ENCODE measurements around the gene PSAPL1.

PSAPL1 gene

DNA sequence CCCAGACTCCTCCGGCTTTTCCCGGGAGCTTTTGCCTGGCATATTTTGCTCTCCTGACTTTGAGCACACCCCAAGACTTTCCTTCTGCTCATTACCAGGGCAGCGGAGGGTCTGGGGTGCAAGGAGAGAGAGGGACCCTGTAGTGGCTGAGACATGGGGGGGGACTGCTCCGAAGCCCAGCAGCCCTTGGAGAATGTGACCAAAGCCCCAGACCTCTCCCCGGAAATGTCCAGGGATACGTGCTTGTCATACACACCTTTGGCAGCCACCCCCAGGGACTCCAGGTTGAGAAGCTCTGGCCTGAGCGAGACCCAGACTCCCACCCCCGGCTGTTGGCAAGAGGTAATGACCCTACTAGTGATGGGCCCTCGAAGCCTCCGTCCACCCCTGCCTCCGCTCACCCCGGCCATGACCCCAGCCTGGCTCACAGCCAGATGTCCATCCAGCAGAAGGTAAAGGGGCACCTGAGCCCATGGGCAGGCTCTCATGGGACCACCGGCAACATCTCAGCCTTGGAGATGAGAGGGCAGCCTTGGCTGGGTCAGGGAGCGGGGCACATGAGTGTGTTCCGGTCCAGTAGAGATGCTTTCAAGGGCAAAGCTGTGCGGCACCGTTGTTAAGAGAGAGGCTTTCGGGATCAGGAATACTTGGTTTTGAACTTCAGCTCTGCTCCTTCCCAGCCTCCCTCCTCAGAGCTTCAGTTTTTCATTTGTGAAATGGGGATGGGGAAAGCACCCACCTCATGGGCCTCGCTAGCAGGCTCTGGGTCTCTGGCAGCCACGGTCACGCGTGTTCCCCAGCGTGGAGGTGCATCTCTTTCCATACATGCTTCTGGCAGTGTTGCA lies 2.0 kb downstream of the PSAPL1 start:
- in situ Hi-C loops (cut with MboI; ENCODE audit: low sequenced_read_pairs) = no loop called here

DNA sequence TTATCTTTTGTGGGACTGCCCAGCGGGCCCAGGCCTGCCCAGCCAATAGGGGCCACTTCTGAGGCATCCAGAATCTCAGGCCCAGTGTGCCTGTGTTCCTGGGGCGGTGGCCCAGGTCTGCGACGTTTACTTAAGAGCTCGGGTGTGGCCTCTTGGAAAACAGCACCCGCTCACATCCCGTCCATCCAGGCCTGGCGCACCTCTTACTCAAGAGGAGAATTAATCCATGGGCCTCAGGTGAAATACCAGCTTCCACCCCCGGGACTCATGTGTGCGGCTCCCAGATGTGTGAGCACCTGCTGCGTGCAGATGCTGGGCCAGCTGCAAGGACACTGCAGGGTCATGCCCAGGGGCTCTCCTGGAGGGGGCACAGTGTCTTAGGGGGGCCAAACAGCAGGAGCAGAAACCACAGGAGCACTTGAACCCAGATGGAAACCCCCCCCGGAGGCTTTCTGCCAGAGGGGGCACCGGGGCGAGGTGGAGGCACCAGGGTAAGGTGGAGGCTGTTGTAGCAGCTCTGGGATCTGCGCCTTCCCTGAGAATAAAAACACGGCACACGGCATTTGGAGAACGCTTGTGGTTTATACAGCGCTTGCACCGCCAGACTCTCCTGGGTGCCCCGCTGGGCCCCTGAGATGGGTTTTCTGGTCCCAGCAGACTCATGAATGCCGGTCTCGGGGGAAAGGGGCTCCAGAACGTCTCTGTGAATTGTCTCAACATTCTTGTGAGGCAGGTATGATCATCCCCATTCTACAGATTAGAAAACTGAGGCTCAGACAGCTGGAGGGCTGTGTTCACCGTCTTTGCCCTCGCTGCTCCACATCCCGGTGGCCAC lies 2.8 kb downstream of the PSAPL1 start:
- in situ Hi-C loops (cut with MboI; ENCODE audit: low sequenced_read_pairs) = no loop called here

DNA sequence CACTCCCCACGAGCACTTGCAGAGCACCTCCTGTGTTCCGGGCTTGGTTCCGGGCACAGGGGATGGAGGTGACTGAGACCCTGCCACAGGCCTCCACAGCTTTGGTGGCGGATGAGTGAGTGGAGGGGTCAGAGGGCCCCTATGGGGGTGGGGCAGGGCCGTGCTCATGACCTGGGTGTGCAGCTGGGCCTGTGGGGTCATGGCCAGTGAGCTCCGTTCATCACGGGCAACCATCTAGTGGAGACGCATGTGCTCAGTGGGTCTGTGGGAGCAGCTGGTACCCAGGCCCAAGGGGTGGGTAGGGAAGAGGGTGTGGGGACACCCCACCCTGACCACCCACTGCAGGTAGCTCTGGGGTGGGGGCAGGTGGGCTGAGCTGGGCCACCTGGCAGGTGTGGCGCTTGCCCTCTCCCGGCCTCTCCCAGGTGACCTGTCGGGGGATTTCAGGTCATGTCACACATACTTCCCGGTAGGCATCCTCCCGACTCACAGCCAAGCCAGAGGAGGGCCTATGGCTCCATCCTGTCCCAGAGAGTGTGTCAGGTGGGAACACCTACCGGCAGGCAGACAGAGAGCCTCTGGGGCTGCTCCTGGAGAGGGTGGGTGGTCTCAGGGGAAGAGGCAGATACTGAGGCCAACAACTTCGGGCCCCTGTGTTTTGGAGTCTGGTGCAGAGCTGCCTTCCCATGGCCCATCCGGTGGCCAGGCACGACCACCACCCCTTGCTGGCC lies 3.6 kb downstream of the PSAPL1 start:
- in situ Hi-C loops (cut with MboI; ENCODE audit: low sequenced_read_pairs) = no loop called here

DNA sequence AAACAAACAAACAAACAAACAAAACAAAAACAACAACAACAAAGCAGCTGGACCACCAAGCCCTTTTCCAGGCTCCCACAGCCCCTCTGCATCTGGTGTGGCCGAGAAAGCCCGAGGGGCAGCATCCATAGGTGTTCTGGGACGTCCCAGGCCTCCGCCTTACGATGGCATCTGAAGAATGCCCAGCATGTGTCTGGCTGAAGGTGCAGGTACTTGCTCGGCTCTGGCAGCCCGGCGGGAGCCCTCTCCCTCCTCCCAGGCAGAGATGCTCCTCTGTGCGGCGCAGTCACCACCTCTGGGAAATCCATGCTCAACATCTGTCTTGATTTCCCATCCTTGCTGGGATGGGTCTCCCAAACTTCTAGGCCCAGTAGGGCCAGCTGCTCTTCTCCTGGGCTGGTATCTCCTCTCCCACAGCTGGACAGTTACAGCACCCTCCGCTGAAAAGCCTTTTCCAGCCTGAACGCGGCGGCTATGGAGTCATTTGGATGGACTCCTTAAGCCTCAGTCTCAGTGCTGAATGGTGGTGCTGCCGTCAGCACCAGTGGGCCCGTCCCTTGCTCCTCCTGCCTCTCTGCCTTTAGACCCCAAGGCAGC lies 4.3 kb downstream of the PSAPL1 start:
- in situ Hi-C loops (cut with MboI; ENCODE audit: low sequenced_read_pairs) = no loop called here

DNA sequence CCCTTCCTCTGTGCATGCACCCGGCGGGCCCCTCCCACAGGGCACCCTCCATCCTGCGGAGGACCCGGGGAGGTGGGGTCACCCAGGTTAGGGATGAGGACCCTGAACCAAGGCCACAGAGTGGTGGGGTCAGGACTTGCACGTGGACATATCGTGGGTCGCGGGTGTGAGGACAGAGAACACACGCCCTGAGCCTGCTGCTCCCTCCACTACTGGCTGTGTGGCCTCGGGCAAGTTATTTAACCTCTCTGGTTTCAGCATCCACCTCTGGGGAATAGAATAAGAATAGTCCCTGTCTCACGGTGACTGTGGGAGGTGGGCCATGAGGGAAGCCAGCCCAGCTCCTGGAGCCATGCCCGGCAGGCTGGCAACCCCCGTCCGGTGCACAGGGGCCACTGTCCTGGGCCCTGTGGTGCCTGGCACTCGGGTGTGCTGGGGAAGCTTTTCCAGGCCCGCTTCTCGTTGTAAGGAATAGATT lies 5.1 kb downstream of the PSAPL1 start:
- in situ Hi-C loops (cut with MboI; ENCODE audit: low sequenced_read_pairs) = no loop called here

DNA sequence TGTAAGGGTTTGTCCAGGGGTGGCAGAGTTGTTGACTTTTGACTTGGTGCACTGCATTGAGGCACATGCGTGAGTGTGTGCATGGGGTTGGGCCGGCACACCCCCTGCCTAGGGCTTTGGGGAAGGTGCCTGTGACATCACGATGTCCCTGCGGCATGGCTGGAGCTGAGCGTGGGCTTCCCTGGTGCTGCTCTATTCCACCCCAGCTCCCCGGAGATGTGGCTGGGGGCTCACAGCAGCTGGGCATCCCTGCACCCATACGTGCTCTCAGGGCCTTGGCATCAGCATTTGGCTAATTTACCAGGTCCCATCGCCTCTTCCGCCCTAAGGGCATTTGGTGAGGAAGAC lies 5.7 kb downstream of the PSAPL1 start:
- in situ Hi-C loops (cut with MboI; ENCODE audit: low sequenced_read_pairs) = no loop called here

DNA sequence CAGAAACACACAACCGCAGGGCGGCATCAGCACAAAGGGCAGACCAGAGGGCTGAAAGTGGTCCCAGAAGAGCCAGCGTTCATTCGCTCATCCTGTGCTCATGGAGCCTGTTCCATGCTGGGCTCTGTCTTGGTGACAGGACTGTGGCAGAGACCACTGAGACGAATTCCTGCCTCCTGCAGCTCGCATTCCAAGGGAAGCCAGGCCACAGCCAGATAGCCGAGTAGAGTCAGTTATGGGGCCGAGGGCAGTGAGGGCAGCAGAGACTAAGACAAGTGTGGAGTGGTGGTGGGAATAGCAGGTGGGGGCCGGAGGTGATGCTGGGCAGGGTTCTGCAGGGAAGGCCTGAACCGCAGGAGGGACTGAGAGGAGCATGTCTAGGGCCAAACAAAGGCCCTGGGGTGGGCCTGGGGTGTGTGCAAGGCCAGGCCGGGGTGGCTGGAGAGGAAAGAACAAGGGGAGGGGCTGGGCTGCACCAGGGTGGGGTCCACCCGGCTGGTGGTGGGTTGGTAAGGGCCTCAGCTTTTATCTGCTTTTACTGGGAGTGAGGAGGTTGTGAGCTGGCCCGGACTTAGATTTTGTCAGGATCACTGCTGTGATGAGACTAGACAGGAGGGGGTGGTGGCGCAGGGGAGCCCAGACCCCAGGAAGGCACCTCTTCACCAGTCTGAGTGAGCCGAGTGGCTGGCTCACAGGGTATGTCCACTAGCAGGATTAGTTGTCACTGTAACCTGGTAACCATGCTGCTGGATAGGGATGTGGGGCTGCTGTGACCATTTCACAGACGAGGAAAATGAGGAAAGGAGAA lies 6.3 kb downstream of the PSAPL1 start:
- in situ Hi-C loops (cut with MboI; ENCODE audit: low sequenced_read_pairs) = no loop called here

DNA sequence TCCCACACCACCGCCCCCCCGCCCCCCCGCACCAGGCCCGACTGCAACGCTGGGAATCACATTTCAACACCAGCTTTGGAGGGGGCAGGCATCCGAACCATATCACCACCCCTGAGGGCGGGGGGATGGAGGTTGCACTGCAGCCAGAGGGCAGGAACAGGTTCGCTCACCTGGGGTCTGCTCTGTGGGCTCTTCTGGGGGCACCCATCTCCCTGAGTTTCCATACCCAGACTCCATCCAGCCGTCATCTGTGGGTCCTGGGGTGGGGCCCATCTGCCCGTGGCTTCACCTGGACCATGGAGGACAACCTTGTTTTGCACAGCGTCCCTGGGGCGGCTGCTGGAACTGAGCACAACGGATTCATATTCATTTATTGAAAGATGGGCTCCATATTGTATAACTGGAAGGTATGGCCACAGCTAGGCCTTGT lies 6.9 kb downstream of the PSAPL1 start:
- in situ Hi-C loops (cut with MboI; ENCODE audit: low sequenced_read_pairs) = no loop called here

DNA sequence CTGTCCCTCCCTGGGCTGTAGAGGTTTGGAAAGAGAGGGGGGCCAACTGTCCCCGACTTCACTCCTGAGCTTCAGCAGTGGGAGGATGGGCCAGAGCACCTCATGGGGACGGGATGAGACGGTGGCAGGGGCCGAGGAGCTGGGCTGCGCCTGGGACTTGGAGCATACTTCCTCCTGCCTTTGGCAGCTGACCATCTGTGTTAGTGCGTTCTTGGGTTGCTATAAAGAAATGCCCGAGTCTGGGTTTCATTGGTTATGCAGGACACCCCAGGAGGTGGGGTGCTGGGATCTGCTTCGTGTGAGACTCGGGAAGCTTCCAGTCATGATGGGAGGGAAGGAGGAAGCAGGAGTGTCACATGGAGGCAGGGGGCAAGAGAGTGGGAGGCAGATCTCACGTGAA lies 7.4 kb downstream of the PSAPL1 start:
- in situ Hi-C loops (cut with MboI; ENCODE audit: low sequenced_read_pairs) = no loop called here

DNA sequence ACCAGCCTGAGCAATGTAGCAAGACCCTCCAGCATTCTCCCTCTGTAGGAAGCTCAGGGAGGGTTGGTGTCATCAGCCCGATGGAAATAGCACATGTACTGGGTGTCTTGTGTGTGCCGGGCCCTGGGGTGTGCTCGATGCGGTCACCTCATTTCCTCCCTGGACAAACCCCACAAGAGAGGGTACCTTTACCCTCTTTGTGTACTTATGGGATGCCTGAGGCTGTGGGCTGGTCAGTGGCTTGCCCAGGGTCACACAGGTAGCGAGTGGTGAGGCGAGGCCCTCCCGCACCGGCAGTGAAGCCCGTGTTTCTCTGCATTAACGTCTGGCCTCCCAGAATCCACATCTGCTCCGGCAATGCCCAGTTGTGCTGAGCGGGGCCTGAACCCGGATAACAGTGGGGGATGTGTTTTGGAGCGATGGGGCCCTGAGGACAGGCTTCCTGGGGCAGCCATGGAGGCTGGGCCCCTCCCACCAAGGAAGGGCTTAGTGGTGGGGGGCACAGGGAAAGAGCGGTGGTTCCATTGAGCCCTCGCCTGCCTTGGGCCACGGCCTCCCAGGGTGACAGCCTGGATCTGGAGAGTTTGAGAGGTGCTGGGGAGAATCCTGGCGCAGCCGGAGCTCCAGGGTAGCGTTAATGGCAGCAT lies 8.1 kb downstream of the PSAPL1 start:
- in situ Hi-C loops (cut with MboI; ENCODE audit: low sequenced_read_pairs) = no loop called here

DNA sequence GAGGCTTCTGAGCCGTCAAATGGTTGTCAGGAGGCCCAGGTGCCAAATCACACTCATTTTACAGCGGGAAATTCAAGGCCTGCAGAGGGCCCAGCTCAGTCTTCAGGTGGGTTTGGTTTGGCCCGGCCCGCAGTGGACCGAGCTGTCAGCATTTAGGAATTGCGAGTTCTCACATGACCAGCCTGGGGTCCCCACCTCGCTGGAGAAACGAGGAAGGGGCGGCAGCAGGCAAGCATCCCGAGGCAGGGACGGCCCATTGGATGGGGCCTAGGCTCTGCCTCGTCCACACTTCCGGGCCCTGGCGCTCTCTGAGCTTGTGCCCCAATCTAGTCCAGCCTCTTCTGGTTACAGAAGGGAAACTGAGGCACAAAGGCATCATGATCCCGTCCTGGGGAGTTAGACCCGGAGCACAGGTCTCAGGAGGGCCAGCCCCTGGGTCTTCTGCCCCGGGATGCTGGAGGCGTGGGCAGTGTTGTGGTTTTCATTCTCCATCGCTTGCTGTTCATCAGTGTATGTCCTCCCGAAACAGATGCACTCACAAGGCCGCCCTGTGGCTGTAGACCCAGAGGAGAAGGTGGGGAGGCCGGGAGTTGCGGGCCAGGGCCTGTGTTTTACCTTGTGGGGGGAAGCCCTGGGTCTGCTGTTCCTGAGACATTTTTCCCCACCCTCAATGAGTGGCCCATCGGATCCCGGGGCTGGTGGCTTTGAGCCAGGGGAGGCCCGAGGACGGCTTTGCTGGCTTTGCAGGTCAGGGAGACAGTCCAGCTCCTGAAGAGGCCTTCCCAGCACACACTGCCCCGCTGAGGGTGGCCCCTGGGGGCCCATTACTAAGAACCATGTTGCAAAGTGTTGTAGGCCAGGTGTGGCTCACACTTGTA lies 8.9 kb downstream of the PSAPL1 start:
- in situ Hi-C loops (cut with MboI; ENCODE audit: low sequenced_read_pairs) = no loop called here

DNA sequence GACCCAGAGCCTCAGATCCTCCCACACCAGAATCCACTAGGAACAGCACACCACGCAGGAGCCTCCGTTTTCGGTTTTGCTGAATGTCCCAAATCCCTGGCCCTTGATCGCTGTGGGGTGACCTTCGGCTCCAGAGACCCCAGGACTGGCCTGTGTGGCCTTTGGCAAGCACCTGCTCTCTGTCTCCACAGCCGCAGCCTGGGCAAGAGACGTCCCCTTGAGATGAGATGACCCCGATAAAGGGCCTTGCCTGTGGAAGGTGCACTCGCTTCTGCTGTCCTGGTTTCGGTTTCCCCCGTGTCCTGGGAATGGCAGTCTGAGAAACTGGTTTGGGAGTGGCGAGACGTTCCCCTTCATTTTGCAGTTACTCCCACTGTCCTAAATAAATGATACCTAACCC lies 9.6 kb downstream of the PSAPL1 start:
- in situ Hi-C loops (cut with MboI; ENCODE audit: low sequenced_read_pairs) = no loop called here

DNA sequence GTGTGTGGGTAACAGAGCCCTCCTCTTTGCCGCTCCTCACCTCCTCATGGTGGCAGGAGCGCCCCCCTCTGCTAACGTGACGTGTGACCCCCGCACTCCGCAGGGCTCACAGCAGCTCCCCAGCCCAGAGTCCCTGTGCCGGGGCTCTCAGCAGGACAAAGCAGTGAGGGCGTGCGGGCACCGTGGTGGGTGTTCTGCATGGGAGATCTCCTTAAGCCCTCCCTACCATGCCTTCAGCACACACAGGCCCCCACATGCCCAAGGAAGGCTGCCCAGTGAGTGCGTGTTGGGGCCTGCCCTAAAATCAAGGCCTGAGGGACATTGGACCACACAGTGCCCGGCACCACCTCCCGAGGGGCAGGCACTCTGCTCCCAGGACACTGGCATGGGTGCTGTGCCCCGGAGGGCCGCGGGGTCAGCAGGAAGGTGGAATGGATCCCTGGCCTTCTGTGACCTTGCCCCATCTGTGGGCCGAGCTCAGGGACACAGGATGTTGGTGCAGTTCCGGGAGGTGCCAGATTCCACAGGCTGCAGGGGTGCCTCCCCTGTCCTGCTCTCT lies 10.1 kb downstream of the PSAPL1 start:
- in situ Hi-C loops (cut with MboI; ENCODE audit: low sequenced_read_pairs) = no loop called here

DNA sequence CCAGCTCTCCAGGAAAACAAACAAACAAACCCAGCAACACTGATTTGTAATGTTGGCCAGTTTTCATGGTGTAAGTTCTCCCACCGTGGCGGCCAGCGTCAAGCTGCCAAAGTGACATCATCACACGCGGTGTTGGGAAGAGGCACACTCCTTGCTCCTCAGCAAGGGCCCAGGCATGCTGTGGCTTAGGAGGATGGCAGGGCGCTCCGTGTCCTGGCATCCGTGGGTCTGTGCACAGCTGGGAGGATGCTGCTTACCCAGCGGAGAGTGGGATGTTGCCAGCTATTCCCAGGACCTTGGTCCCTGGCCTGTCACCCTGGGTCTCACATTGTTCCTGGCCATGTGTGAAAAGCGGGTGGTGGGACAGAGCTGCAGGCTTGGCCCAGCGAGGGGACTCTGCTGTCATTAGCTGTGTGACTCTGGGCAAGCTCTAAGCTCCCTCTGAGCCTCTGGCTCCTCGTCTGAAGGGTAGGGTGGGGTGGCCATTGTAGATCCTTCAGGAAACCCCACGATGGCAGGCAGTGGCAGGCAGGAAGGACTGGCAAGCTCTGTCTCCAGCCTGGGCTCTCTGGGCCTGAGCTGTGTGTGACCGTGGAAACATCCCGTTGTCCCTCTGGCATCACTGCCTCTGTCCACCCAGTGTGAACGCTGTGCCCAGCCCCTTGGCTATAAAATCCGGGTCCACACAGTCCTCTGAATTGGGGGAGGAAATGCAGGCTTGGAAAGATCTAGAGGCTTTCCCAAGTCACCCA lies 10.8 kb downstream of the PSAPL1 start:
- in situ Hi-C loops (cut with MboI; ENCODE audit: low sequenced_read_pairs) = no loop called here

DNA sequence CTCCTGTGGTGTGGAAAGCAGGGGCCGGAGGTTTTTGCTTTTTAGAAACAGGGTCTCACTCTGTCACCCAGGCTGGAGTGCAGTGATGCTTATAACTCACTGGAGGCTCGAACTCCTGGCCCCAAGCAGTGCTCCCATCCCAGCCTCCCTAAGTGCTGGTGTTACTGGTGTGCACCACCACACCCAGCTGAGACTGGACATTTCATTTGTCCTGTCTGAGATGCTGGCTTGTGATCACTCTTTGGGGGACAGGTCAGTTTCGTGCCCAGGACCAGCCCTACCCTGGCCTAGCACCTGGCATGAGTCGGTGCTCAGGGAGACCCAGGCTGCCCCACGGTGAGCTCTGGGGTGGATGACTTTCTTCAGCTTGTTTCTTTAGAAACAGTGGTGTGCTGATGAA lies 11.3 kb downstream of the PSAPL1 start:
- in situ Hi-C loops (cut with MboI; ENCODE audit: low sequenced_read_pairs) = no loop called here

DNA sequence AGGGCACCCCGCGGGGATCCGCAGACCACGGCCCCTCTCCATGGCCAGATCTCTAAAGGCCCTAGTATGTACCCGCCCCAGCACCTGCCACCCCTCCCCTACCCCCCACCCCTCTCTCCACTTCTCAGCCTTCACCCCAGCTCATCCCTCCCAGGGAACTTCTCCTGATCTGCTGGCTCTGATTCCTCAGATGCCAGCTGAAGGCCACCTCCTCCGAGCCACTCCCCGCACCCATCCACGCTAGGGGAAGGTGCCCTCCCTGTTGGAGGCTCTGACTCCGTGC lies 11.9 kb downstream of the PSAPL1 start:
- in situ Hi-C loops (cut with MboI; ENCODE audit: low sequenced_read_pairs) = no loop called here

DNA sequence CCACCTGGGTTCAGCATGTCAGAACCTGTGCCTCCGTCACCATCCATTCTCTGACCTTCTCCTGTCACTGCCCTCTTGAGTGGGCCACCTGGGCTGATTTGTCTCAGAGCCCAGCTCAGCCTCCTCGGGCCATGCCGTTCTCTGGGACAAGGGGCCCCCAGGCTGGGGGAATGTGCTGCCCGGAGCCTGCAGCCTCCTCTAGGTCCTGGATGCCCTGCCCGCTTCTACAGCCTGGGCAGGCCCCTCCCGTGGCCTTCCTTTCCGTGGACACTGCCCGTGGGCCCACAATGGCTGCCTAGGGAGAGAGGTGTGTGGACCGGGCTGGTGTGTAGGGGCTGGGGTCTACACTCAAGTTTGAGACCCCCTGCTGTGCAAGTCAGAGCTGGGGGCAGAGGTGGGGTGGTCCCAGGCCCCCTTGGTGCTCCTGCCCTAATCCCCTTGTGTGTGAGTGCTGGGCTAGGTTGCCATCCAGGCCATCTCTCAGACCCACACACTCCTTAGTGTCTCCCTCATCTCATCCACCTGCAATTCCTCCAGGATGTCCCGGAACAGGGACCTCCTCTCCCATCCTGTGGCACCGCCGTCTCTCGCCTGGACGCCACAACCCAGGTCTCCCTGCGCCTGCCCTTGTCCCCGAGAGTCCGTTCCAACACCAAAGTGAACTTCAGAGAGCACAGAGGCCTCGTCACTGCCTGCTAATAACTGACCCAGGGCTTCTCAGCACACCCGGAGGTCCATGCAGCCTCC lies 12.4 kb downstream of the PSAPL1 start:
- in situ Hi-C loops (cut with MboI; ENCODE audit: low sequenced_read_pairs) = no loop called here
